A549 treated with AZD2906 at 1 μM for 4 hours (cell line): ENCODE data around the gene CDH22. TPM values are rescaled to one million over a fixed set of nuclear protein-coding genes. Genes with fewer than 3 reads are reported as not detected.

ENCODE experiments used
- total RNA-seq: library from RNA; stranded (reverse); fragments of 200-300 nt; extraction: Qiagen RNA extraction; gene quantifications from 5 replicates; pipeline ENCODE4 v1.2.3, GENCODE V29; 2022

CDH22 gene, protein sequence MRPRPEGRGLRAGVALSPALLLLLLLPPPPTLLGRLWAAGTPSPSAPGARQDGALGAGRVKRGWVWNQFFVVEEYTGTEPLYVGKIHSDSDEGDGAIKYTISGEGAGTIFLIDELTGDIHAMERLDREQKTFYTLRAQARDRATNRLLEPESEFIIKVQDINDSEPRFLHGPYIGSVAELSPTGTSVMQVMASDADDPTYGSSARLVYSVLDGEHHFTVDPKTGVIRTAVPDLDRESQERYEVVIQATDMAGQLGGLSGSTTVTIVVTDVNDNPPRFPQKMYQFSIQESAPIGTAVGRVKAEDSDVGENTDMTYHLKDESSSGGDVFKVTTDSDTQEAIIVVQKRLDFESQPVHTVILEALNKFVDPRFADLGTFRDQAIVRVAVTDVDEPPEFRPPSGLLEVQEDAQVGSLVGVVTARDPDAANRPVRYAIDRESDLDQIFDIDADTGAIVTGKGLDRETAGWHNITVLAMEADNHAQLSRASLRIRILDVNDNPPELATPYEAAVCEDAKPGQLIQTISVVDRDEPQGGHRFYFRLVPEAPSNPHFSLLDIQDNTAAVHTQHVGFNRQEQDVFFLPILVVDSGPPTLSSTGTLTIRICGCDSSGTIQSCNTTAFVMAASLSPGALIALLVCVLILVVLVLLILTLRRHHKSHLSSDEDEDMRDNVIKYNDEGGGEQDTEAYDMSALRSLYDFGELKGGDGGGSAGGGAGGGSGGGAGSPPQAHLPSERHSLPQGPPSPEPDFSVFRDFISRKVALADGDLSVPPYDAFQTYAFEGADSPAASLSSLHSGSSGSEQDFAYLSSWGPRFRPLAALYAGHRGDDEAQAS
- 0.02 to 0.10 TPM (median 0.03 TPM) in 4 of 5 replicates, not detected in the other for total RNA-seq

GRCh38 chr20:46308258-46309157 lies at the start of gene CDH22:
Gene CDH22, minus strand, starts transcription at chr20:46308498. Its CDS starts 57,204 bp downstream, at chr20:46251294.

Other genes starting within 250 kb of the CDH22 start
- gene NCOA5, start 218.5 kb downstream of the CDH22 start, total RNA-seq: 18.3 to 22.3 TPM (median 20.4 TPM) in 5 replicates
- gene CD40, start 190.2 kb downstream of the CDH22 start, total RNA-seq: 3.5 to 5.2 TPM (median 4.3 TPM) in 5 replicates
- 18.7 to 23.6 TPM (median 20.0 TPM) in 5 replicates for gene ELMO2, start 98.1 kb upstream of the CDH22 start, total RNA-seq
- gene ZNF334, start 205.1 kb upstream of the CDH22 start, total RNA-seq: not detected in 5 replicates
- gene OCSTAMP, start 242.2 kb upstream of the CDH22 start, total RNA-seq: not detected in 5 replicates